Thoracic aorta (tissue), 2 donors: ENCODE measurements around the gene PCGF3. TPM values are rescaled to one million over a fixed set of nuclear protein-coding genes. Genes with fewer than 3 reads are reported as not detected.

Experiments
- ATAC-seq: fragments of 150-250 bp; one replicate; pipeline ENCODE4 v1.8.0; 2017; ENCODE audit warnings: low read depth; ENCODE audit not compliant: insufficient number of reproducible peaks, low FRiP score
- DNase-seq: peaks from one replicate; pipeline ENCODE4 v3.0.0-alpha.2; 2020; ENCODE audit warnings: low spot score
- H3K27ac ChIP-seq, 2 donors: fragments of 200-600 bp; sonication (generic); 1 replicate in 1 of 2; 2 replicates in 1 of 2; pipeline ENCODE4 v1.5.1; 2016; ENCODE audit warnings: mild to moderate bottlenecking in 2 of 2, moderate library complexity in 2 of 2
- H3K27me3 ChIP-seq: fragments of 200-600 bp; sonication (generic); replicated peaks from 2 replicates; pipeline ENCODE4 v1.6.0; 2016; ENCODE audit warnings: mild to moderate bottlenecking; ENCODE audit not compliant: insufficient read depth
- H3K36me3 ChIP-seq: fragments of 200-600 bp; sonication (generic); one replicate; pipeline ENCODE4 v1.5.1; 2016
- H3K4me1 ChIP-seq, 2 donors: fragments of 200-600 bp; sonication (generic); 1 replicate in 1 of 2; 2 replicates in 1 of 2; pipeline versions ENCODE4 v1.5.1 to v1.6.0; 2016; ENCODE audit warnings: low read depth in 2 of 2, mild to moderate bottlenecking in 1 of 2; ENCODE audit not compliant: control insufficient read depth in 1 of 2
- H3K4me3 ChIP-seq: fragments of 200-600 bp; sonication (generic); 2 replicates; pipeline ENCODE4 v1.5.1; 2016; ENCODE audit warnings: mild to moderate bottlenecking
- H3K9me3 ChIP-seq: fragments of 200-600 bp; sonication (generic); 2 replicates; pipeline ENCODE4 v1.5.1; 2016
- total RNA-seq, 2 donors: library from RNA; depleted of rRNA; stranded (reverse); fragments of >200 nt; gene quantifications; one replicate each; pipeline versions ENCODE4 v1.1.0 to v1.2.3, GENCODE V29; 2016
- TF ChIP-seq, protein P1 (sequence below): fragments of 200-600 bp; sonication (generic); IDR thresholded peaks from one replicate; pipeline ENCODE4 v1.5.1; 2019; ENCODE audit warnings: antibody characterized with exemption

PCGF3 gene
- total RNA-seq, 2 donors from 2014 or later: 50.4 to 83.2 TPM

DNA sequence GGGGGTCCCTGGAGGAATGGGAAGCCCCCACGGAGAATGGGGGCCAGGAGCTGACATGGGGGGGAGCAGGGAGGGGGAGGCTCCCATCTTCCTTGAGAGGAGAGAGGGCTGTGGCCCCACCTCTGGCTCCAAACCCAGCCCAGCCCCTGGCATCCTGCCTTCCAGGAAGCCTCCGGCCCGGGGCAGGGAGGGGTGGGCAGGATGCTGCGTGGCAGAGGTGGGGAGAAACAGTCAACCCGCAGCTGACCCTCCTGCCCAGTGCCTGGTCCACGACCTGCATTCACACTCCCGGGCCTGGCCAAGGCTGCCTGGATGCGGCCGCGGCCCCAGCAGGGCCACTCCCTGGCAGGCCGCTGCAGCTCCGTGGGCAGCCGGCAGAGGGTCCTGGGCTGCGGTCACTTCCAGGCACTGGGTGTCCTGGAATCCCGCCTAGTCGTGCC, 81.2 kb downstream of the PCGF3 start:
- peak overlapping the region in 1 of 2 donors; percentile 17 for H3K27ac ChIP-seq
- no peaks in the 10 kb centered on the region for H3K36me3 ChIP-seq
- TF ChIP-seq, protein P1, sequence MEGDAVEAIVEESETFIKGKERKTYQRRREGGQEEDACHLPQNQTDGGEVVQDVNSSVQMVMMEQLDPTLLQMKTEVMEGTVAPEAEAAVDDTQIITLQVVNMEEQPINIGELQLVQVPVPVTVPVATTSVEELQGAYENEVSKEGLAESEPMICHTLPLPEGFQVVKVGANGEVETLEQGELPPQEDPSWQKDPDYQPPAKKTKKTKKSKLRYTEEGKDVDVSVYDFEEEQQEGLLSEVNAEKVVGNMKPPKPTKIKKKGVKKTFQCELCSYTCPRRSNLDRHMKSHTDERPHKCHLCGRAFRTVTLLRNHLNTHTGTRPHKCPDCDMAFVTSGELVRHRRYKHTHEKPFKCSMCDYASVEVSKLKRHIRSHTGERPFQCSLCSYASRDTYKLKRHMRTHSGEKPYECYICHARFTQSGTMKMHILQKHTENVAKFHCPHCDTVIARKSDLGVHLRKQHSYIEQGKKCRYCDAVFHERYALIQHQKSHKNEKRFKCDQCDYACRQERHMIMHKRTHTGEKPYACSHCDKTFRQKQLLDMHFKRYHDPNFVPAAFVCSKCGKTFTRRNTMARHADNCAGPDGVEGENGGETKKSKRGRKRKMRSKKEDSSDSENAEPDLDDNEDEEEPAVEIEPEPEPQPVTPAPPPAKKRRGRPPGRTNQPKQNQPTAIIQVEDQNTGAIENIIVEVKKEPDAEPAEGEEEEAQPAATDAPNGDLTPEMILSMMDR: no peak
- ATAC-seq: no peak
- peak overlapping the region; percentile 63 for H3K4me3 ChIP-seq
- peaks cover 21% of the 10 kb centered on the region for H3K27me3 ChIP-seq
- H3K9me3 ChIP-seq: no peaks in the 10 kb centered on the region
- peaks cover 13 to 26% of the 10 kb centered on the region in 2 donors for H3K4me1 ChIP-seq
- DNase-seq: no peak

DNA sequence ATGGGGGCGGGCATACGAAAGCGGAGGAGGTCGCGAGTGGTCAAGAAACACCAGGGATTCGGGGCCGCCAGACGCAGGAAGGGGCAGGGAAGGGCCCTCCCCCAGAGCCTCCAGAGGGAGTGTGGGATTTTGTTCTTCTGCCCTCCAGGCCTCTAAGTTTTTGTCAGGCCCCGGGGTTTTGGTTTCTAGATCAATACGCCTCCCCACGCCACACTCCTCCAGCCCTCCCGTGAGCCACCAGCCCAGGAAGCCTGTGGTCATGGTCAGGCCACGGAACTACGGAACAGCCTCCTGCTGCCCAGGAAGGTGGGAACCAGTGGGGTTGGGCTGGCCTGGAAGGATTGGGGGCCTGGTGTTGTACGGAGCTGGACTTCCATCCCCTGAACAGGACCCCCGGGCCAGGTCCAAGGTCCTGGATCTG, 81.9 kb downstream of the PCGF3 start:
- ATAC-seq (no peak), DNase-seq (no peak)
- Histone ChIP-seq H3K4me1 (peaks cover 16 to 30% of the 10 kb centered on the region in 2 donors), H3K36me3 (no peaks in the 10 kb centered on the region), H3K27me3 (peaks cover 21% of the 10 kb centered on the region), H3K9me3 (no peaks in the 10 kb centered on the region), H3K27ac (no peak overlapping the region), H3K4me3 (no peak overlapping the region)
- TF ChIP-seq, protein P1: no peak

DNA sequence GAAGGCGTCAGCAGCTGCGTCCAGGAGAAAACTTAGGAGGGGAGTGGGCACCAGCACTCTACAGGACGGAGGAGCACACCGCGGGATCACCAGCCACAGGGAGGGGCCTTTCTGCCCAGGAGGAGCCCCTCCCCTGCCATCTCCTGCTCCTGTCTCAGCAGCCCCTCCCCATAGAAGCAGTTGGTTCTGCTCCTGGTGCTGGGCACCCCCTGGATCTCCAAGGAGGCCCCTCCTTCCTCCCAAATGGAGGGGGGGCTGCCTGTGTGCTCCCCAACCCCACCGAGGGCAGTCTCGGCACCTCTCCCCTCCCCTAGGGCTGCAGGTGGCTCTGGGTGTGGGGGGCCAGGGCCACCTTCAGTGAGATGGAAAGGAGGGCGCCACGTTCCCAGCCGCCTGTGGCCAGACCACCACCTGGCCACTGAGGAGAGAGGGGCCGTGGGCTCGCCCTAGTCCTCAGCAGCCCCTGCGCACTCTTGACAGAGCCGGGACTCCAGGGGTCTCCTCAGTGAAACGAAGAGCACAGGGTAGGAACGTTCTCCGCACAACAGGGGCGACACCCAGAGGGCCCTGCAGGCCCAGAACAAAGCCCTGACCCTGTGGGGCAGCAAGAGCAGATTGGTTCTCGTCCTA, 82.5 kb downstream of the PCGF3 start:
- ATAC-seq (no peak), DNase-seq (no peak)
- no peaks in the 10 kb centered on the region for H3K9me3 ChIP-seq
- TF ChIP-seq, protein P1: no peak
- H3K4me1 ChIP-seq: peaks cover 16 to 26% of the 10 kb centered on the region in 2 donors
- no peaks in the 10 kb centered on the region for H3K36me3 ChIP-seq
- peaks cover 21% of the 10 kb centered on the region for H3K27me3 ChIP-seq
- no peak overlapping the region for H3K27ac ChIP-seq
- no peak overlapping the region for H3K4me3 ChIP-seq

DNA sequence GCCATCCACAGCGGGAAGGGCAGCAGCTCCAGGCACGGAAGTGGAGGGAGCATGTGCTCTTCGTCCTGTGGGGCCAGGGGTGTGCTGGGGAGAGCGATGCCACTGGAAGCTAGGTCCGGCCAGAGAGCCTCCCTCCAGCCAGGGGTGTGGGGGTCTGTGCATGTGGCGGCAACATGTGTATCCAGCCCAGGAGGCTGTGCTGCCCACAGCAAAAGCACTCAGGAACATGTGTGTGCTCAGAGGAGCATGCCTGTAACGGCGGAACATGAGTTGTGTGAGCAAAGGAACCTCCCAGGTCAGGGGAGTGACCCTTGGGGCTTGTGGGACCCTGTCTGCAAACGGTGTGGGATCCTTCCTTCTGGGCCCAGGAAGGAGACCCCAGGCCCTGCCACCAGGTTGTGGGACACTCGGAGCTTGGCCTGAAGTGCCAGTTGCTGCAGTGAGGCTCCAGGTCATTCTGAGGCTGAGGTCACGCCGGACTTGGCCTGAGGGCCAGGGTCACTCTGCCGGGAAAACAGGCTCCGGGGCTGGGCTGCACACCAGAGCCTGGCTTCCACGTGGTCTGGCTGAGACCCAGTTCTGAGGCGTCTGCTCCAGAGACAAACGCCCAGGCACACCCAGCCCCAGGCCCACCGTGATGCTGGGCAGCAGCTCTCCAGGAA, 83.1 kb downstream of the PCGF3 start:
- Histone ChIP-seq H3K27ac (no peak overlapping the region), H3K4me1 (peaks cover 16 to 26% of the 10 kb centered on the region in 2 donors), H3K4me3 (no peak overlapping the region), H3K27me3 (peaks cover 21% of the 10 kb centered on the region), H3K36me3 (no peaks in the 10 kb centered on the region), H3K9me3 (no peaks in the 10 kb centered on the region)
- ATAC-seq (no peak), DNase-seq (no peak)
- TF ChIP-seq, protein P1: no peak

DNA sequence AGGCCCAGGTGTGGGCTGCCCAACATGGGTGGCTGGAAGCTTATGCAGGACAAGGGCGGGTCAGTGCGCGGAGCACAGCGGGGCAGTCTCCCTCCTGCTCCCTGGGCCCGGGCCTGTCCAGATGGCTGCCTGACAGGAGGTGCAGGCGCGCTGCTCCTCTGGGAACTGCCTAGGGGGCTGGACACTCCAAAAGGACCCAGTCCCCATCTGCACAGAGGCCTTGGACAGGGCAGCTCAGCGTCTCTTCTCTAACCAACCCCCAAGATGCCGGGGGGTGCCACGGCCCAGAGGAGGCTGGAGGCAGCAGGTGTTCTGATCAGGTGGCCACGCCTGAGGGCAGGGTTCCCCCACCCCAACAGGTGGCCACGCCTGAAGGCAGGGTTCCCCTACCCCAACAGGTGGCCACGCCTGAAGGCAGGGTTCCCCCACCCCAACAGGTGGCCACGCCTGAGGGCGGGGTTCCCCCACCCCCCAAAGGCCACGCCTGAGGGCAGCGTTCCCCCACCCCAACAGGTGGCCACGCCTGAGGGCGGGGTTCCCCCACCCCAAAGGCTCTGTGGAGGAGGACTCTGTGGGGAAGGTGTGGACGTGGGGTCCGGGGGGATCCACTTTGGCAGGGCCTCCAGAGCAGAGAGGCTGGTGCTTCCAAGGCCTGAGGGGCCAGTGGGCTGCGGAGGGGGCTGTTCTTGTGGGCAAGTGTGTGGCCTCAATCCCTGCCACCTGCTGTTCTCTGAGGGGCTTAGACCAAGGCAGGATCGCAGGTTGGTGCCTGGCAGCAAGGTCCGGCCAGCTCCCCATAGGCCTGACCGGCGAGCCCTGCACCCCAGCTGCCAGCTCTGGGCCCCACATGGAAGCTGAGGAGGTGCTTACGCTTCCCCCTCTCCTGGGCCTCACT, 84.2 kb downstream of the PCGF3 start:
- Histone ChIP-seq H3K9me3 (no peaks in the 10 kb centered on the region), H3K4me1 (peaks cover 16 to 28% of the 10 kb centered on the region in 2 donors), H3K36me3 (no peaks in the 10 kb centered on the region), H3K27me3 (peaks cover 25% of the 10 kb centered on the region), H3K27ac (no peak overlapping the region), H3K4me3 (no peak overlapping the region)
- TF ChIP-seq, protein P1: no peak
- ATAC-seq (no peak), DNase-seq (no peak)
